Measurements from ENCODE around the gene EHD1.

- TF ChIP-seq, protein P1, sequence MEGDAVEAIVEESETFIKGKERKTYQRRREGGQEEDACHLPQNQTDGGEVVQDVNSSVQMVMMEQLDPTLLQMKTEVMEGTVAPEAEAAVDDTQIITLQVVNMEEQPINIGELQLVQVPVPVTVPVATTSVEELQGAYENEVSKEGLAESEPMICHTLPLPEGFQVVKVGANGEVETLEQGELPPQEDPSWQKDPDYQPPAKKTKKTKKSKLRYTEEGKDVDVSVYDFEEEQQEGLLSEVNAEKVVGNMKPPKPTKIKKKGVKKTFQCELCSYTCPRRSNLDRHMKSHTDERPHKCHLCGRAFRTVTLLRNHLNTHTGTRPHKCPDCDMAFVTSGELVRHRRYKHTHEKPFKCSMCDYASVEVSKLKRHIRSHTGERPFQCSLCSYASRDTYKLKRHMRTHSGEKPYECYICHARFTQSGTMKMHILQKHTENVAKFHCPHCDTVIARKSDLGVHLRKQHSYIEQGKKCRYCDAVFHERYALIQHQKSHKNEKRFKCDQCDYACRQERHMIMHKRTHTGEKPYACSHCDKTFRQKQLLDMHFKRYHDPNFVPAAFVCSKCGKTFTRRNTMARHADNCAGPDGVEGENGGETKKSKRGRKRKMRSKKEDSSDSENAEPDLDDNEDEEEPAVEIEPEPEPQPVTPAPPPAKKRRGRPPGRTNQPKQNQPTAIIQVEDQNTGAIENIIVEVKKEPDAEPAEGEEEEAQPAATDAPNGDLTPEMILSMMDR (conservative IDR thresholded peaks at IDR 0.05; ENCODE audit: low read depth, low read length) = no peak
- TF ChIP-seq POLR2A (IDR thresholded peaks at IDR 0.05; ENCODE audit: low read depth, low read length) (no peak), RCOR1 (IDR thresholded peaks at IDR 0.05; ENCODE audit: insufficient replicate concordance, low read length) (no peak), SMC3 (IDR thresholded peaks at IDR 0.05; ENCODE audit: low read depth, low read length) (no peak), USF2 (IDR thresholded peaks at IDR 0.05; ENCODE audit: low read depth, low read length) (no peak), BHLHE40 (IDR thresholded peaks at IDR 0.05; ENCODE audit: low read depth, low read length) (no peak), RFX5 (IDR thresholded peaks at IDR 0.05; ENCODE audit: low read depth, low read length) (no peak), MXI1 (IDR thresholded peaks at IDR 0.05; ENCODE audit: borderline replicate concordance, low read depth, low read length) (no peak), FOS (IDR thresholded peaks at IDR 0.05; ENCODE audit: low read depth, low read length) (no peak), MAFK (IDR thresholded peaks at IDR 0.05; ENCODE audit: low read depth, low read length) (no peak), RAD21 (IDR thresholded peaks at IDR 0.05; ENCODE audit: low read length) (no peak), CHD1 (IDR thresholded peaks at IDR 0.05; ENCODE audit: low read depth, low read length) (no peak)
- TF ChIP-seq, protein P2, sequence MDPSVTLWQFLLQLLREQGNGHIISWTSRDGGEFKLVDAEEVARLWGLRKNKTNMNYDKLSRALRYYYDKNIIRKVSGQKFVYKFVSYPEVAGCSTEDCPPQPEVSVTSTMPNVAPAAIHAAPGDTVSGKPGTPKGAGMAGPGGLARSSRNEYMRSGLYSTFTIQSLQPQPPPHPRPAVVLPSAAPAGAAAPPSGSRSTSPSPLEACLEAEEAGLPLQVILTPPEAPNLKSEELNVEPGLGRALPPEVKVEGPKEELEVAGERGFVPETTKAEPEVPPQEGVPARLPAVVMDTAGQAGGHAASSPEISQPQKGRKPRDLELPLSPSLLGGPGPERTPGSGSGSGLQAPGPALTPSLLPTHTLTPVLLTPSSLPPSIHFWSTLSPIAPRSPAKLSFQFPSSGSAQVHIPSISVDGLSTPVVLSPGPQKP (IDR thresholded peaks at IDR 0.05; ENCODE audit: borderline replicate concordance, low read depth, low read length) = no peak
These were observed 74.5 kb downstream of the EHD1 start for GRCh38 chr11:64803846-64804345.

All from IMR-90 (cell line).